Activated CD4-positive, alpha-beta memory T cell treated with anti-CD3 and anti-CD28 coated beads, Interleukin-2, amount 10 ng/mL, durations not matched to agents 7 days and 5 days (primary cell): ENCODE data around the gene GIGYF2. TPM values are rescaled to one million over a fixed set of nuclear protein-coding genes. Genes with fewer than 3 reads are reported as not detected.
"Not testable (repeated sequence)": the region's sequence is repeated elsewhere in the genome, so short reads cannot be mapped to it uniquely, and the experiment has no call there.

ENCODE experiments used
- CTCF ChIA-PET: fragments of 350-600 bp; sonication (Branson Sonifier 250); formaldehyde crosslinking; loops from one replicate; lab custom pipeline; 2021; ENCODE audit warnings: antibody characterized with exemption, inconsistent platforms; lab: Charles Lee
- POLR2A ChIA-PET: fragments of 350-600 bp; sonication (Branson Sonifier 250); formaldehyde crosslinking; loops from one replicate; lab custom pipeline; 2021; ENCODE audit warnings: antibody characterized with exemption; lab: Charles Lee
- DNase-seq: peaks from one replicate; pipeline ENCODE4 v3.0.0-alpha.2; 2020
- H3K27ac Mint-ChIP-seq: one replicate; pipeline ENCODE4 v1.8.0; 2021; ENCODE audit warnings: mild to moderate bottlenecking, mixed read lengths
- H3K27me3 Mint-ChIP-seq: one replicate; pipeline ENCODE4 v1.8.0; 2021; ENCODE audit warnings: mixed read lengths
- H3K36me3 Mint-ChIP-seq: one replicate; pipeline ENCODE4 v1.8.0; 2021; ENCODE audit warnings: low read depth, mixed read lengths
- H3K4me1 Mint-ChIP-seq: one replicate; pipeline ENCODE4 v1.8.0; 2021; ENCODE audit warnings: mixed read lengths
- H3K4me3 Mint-ChIP-seq: one replicate; pipeline ENCODE4 v1.8.0; 2021; ENCODE audit warnings: mild to moderate bottlenecking, mixed read lengths
- H3K9me3 Mint-ChIP-seq: one replicate; pipeline ENCODE4 v1.8.0; 2021; ENCODE audit warnings: mixed read lengths
- total RNA-seq, 2 experiments: library from RNA; stranded (reverse); gene quantifications; one replicate each; pipeline ENCODE4 v1.2.3, GENCODE V29; 2021

Gene GIGYF2
- total RNA-seq, 2 experiments from 2014 or later: 56.5 to 59.9 TPM

DNA sequence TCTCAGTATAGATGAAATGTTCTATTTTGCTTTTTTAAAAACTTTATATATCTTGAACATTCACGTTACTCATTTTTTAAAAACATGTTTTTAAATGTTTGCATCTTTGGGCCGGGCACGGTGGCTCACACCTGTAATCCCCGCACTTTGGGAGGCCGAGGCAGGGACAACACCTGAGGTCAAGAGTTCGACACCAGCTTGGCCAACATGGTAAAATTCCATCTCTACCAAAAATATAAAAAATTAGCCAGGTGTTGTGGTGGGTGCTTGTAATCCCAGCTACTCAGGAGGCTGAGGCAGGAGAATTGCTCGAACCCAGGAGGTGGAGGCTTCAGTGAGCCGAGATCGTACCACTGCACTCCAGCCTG, 210.6 kb downstream of the GIGYF2 start:
- POLR2A ChIA-PET: not testable (repeated sequence)

GRCh38 chr2:232908695-232909094, 211.6 kb downstream of the GIGYF2 start:
- ChIA-PET CTCF (no interaction called here), POLR2A (no interaction called here)
- no peaks in the 10 kb centered on the region for H3K36me3 Mint-ChIP-seq
- H3K9me3 Mint-ChIP-seq: peaks cover 11% of the 10 kb centered on the region
- peaks cover 36% of the 10 kb centered on the region for H3K27me3 Mint-ChIP-seq
- DNase-seq: no peak
- H3K4me3 Mint-ChIP-seq: no peak overlapping the region
- no peaks in the 10 kb centered on the region for H3K4me1 Mint-ChIP-seq
- no peak overlapping the region for H3K27ac Mint-ChIP-seq

More for the DNA sequence above, 210.6 kb downstream of the GIGYF2 start:
- H3K27me3 Mint-ChIP-seq: peaks cover 31% of the 10 kb centered on the region
- H3K9me3 Mint-ChIP-seq, H3K4me3 Mint-ChIP-seq, H3K4me1 Mint-ChIP-seq, DNase-seq, H3K27ac Mint-ChIP-seq, CTCF ChIA-PET, H3K36me3 Mint-ChIP-seq: not testable (repeated sequence)

Other genes with a start within 250 kb of the GIGYF2 start
- not detected for gene ALPI, start 241.2 kb upstream of the GIGYF2 start, total RNA-seq
- gene ECEL1, start 209.5 kb upstream of the GIGYF2 start, total RNA-seq: not detected
- gene PRSS56, start 176.9 kb upstream of the GIGYF2 start, total RNA-seq: not detected
- gene CHRND, start 171.2 kb upstream of the GIGYF2 start, total RNA-seq: not detected
- gene CHRNG, start 157.6 kb upstream of the GIGYF2 start, total RNA-seq: not detected
- gene TIGD1, start 146.8 kb upstream of the GIGYF2 start, total RNA-seq: 1 to 10 TPM; 7.8 to 7.9 TPM
- gene EIF4E2, start 146.6 kb upstream of the GIGYF2 start, total RNA-seq: 10 to 100 TPM; 72.8 to 74.6 TPM
- 1 to 10 TPM; 2.0 to 2.7 TPM for gene EFHD1, start 63.7 kb upstream of the GIGYF2 start, total RNA-seq
- gene KCNJ13, start 79.2 kb downstream of the GIGYF2 start, total RNA-seq: not detected
- gene SNORC, start 172.9 kb downstream of the GIGYF2 start, total RNA-seq: 1 to 10 TPM; 1.3 to 1.9 TPM